Pancreas (tissue), 10 donors: ENCODE measurements around the gene POLD4. TPM values are rescaled to one million over a fixed set of nuclear protein-coding genes. Genes with fewer than 3 reads are reported as not detected.

Source experiments
- ATAC-seq, 4 donors: fragments of 200-7000 bp; cut with Tn5 transposase; one replicate each; pipeline versions ENCODE4 v1.8.0 to v1.9.1; 2020; ENCODE audit warnings: mild to moderate bottlenecking in 4 of 4, moderate library complexity in 4 of 4
- DNase-seq, 6 donors: peaks; one replicate each; pipeline ENCODE4 v3.0.0-alpha.2; 2020
- FAIRE-seq: peaks from 2 replicates; lab custom pipeline; 2012; peaks lifted over from hg19 to GRCh38; lab: Jason Lieb, UNC
- H3K27ac ChIP-seq, 4 donors: fragments of 200-600 bp; sonication (generic); 1 replicate in 3 of 4; 2 replicates in 1 of 4; pipeline versions ENCODE4 v1.5.0 to v1.8.0; 2020
- H3K27me3 ChIP-seq, 4 donors: fragments of 200-600 bp; one replicate each; pipeline ENCODE4 v1.8.0; 2021
- H3K36me3 ChIP-seq, 3 donors: fragments of 200-600 bp; sonication (generic) in 1 of 3; one replicate each; pipeline versions ENCODE4 v1.5.0 to v1.8.0; 2020 to 2021
- H3K4me1 ChIP-seq, 3 donors: fragments of 200-600 bp; one replicate each; pipeline ENCODE4 v1.8.0; 2021
- H3K4me3 ChIP-seq, 4 donors: fragments of 200-600 bp; sonication (generic) in 2 of 4; one replicate each; pipeline versions ENCODE4 v1.5.0 to v1.8.0; 2020 to 2021
- H3K9me3 ChIP-seq, 4 donors: fragments of 200-600 bp; one replicate each; pipeline ENCODE4 v1.8.0; 2021
- CTCF ChIP-seq, 4 donors: fragments of 200-600 bp; sonication (generic) in 3 of 4; IDR thresholded peaks; one replicate each; pipeline versions ENCODE4 v1.5.0 to v1.8.0; 2021; ENCODE audit warnings: antibody characterized with exemption in 4 of 4
- WGBS, 2 donors: extraction: QIAGEN DNeasy Blood & Tissue Kit; methylation state at CpG; one replicate each; pipeline ENCODE4 v1.1.7; 2013; 5-methylcytosine and 5-hydroxymethylcytosine counted together
- intact Hi-C, 3 donors: fragments of 100-400 bp; cut with DNase I; formaldehyde crosslinking; loops; one replicate each; pipeline versions ENCODE4 v1.11.1 to v1.14.2; 2022
- polyA plus RNA-seq, 2 donors: library from polyadenylated mRNA; stranded (reverse); fragments of 200-250 nt; gene quantifications; one replicate each; pipeline ENCODE4 v1.2.3, GENCODE V29; 2013
- total RNA-seq, 6 donors: library from RNA; stranded (reverse); fragmentation: NEBNext Ultra II Directional in 4 of 6; extraction: Animal tissue kit (Norgen Biotek cat#: 25700) in 4 of 6; gene quantifications; one replicate each; pipeline versions ENCODE4 v1.2.1 to v1.2.4, GENCODE V29; 2021 to 2023
- donor health status: healthy with polysubstance abuse.
- donor health status: DM: no; HTN: no; CAD: no; lungs with moderate emphysema.
- donor health status: DM: no; HTN: no; CAD: no.
- donor health status: control.
- donor health status: control.
- donor health status: Bipolar disorder and iron deficiency.
- donor health status: DM: yes; HTN: yes; CAD: no.
- donor health status: DM: no; HTN: no; CAD: no.
- donor health status: DM: no; HTN: no; CAD: no.
- donor health status: DM: yes; HTN: yes; CAD: no.

Gene POLD4
- total and polyA plus RNA-seq, 8 donors: 35.0 to 99.3 (median 46.0) TPM

- no peak overlapping the region for H3K4me3 ChIP-seq
- H3K9me3 ChIP-seq: no peaks in the 10 kb centered on the region
- DNase-seq: peak in 1 of 6 donors; percentile 67
- WGBS, 2 donors: 66 to 69% methylated on average over 12 to 13 of the region's 13 CpGs
- no peak for ATAC-seq
- no peak for FAIRE-seq
- peaks cover 0 to 10% (median 7%) of the 10 kb centered on the region in 3 donors for H3K4me1 ChIP-seq
- intact Hi-C loops: no loop called here
- H3K27me3 ChIP-seq: no peaks in the 10 kb centered on the region
- H3K27ac ChIP-seq: no peak overlapping the region
- TF ChIP-seq CTCF (IDR thresholded peaks at IDR 0.05): no peak
- peaks cover 3 to 23% (median 4%) of the 10 kb centered on the region in 3 donors for H3K36me3 ChIP-seq
Measured at GRCh38 chr11:67396587-67397389, 43.4 kb upstream of the POLD4 start.

GRCh38 chr11:67396259-67396581 is 42.9 kb upstream of the POLD4 start:
- no peak for ATAC-seq
- intact Hi-C loops: no loop called here

GRCh38 chr11:67395555-67396258 is 42.4 kb upstream of the POLD4 start:
- Histone ChIP-seq H3K4me3 (no peak overlapping the region), H3K27ac (no peak overlapping the region), H3K36me3 (peaks cover 3 to 23% (median 4%) of the 10 kb centered on the region in 3 donors), H3K4me1 (peaks cover 0 to 15% (median 7%) of the 10 kb centered on the region in 3 donors), H3K9me3 (no peaks in the 10 kb centered on the region), H3K27me3 (no peaks in the 10 kb centered on the region)
- intact Hi-C loops: no loop called here
- no peak for TF ChIP-seq CTCF (IDR thresholded peaks at IDR 0.05)
- WGBS, 2 donors: 85 to 87% methylated on average over 17 to 19 of the region's 19 CpGs
- DNase-seq (peak in 1 of 6 donors; percentile 66), ATAC-seq (no peak), FAIRE-seq (no peak)

More at GRCh38 chr11:67396259-67396581, 42.9 kb upstream of the POLD4 start:
- H3K9me3 ChIP-seq: no peaks in the 10 kb centered on the region
- H3K4me1 ChIP-seq: peaks cover 0 to 11% (median 7%) of the 10 kb centered on the region in 3 donors
- H3K36me3 ChIP-seq: peaks cover 3 to 23% (median 4%) of the 10 kb centered on the region in 3 donors
- H3K27ac ChIP-seq: no peak overlapping the region
- no peaks in the 10 kb centered on the region for H3K27me3 ChIP-seq
- no peak overlapping the region for H3K4me3 ChIP-seq
- TF ChIP-seq CTCF (IDR thresholded peaks at IDR 0.05): no peak
- FAIRE-seq: no peak
- DNase-seq: peak in 1 of 6 donors; percentile 47
- 90 to 97% methylated on average over 7 of the region's 7 CpGs for WGBS, 2 donors

GRCh38 chr11:67393990-67394389 is 40.6 kb upstream of the POLD4 start:
- no peak for TF ChIP-seq CTCF (IDR thresholded peaks at IDR 0.05)
- H3K27me3 ChIP-seq: no peaks in the 10 kb centered on the region
- DNase-seq: peak in 1 of 6 donors; percentile 43
- no peak for FAIRE-seq
- no peak overlapping the region for H3K4me3 ChIP-seq
- no peak overlapping the region for H3K27ac ChIP-seq
- peaks cover 0 to 9% (median 0%) of the 10 kb centered on the region in 3 donors for H3K4me1 ChIP-seq
- no peak for ATAC-seq
- H3K9me3 ChIP-seq: no peaks in the 10 kb centered on the region
- 49 to 51% methylated on average over 5 of the region's 5 CpGs for WGBS, 2 donors
- intact Hi-C loops: no loop called here
- peaks cover 3 to 18% (median 4%) of the 10 kb centered on the region in 3 donors for H3K36me3 ChIP-seq
